ENCODE measurements around the gene BATF.
A peak's percentile ranks its signal among the peaks of the same experiment; 100 is the strongest.

BATF gene

GRCh38 chr14:75561013-75561432 is 38.8 kb downstream of the BATF start (continued):
- TF ChIP-seq MZF1 (tag by site-specific recombination; IDR thresholded peaks at IDR 0.05; ENCODE audit: borderline replicate concordance) = no peak
- TF ChIP-seq ZNF571 (tag by site-specific recombination; IDR thresholded peaks at IDR 0.05) = no peak
- no peak for TF ChIP-seq ZNF561 (tag by site-specific recombination; IDR thresholded peaks at IDR 0.05; ENCODE audit: borderline replicate concordance)
- TF ChIP-seq PRDM10 (tag by site-specific recombination; IDR thresholded peaks at IDR 0.05) = 0 out of 2 replicates have a peak, but pooled peaks have one; percentile 46
- no peak for TF ChIP-seq ZNF169 (tag by site-specific recombination; IDR thresholded peaks at IDR 0.05)
- no peak for TF ChIP-seq SETDB1 (IDR thresholded peaks at IDR 0.05; ENCODE audit: insufficient read length, low read length)
- TF ChIP-seq ZNF138 (tag by site-specific recombination; IDR thresholded peaks at IDR 0.05; ENCODE audit: borderline replicate concordance) = no peak
- TF ChIP-seq GLI4 (tag by site-specific recombination; IDR thresholded peaks at IDR 0.05) = no peak
- TF ChIP-seq ZNF155 (tag by site-specific recombination; IDR thresholded peaks at IDR 0.05) = no peak

GRCh38 chr14:75562089-75562488 is 39.8 kb downstream of the BATF start:
- Histone ChIP-seq H3K4me3 (ENCODE audit: low read depth, low read length) (no peak overlapping the region), H3K4me1 (ENCODE audit: control insufficient read depth, insufficient read depth, low read length) (no peaks in the 10 kb centered on the region), H3K9me3 (ENCODE audit: control insufficient read depth, insufficient read depth, low read depth, low read length) (no peaks in the 10 kb centered on the region), H3K36me3 (ENCODE audit: control insufficient read depth in 2 of 2, insufficient read depth in 1 of 2, low read length in 2 of 2) (no peaks in the 10 kb centered on the region), H3K27ac (ENCODE audit: extremely low read depth, low read depth, low read length) (no peak overlapping the region)
- ChIA-PET POLR2A (no interaction called here), CTCF (interaction anchor here (0.7 to 5.0 kb wide), 13 partner anchors 13 to 420 kb away, joined by 3 to 51 read pairs (median 9); partner anchors contain the start of gene TGFB3)
- TF ChIP-seq ZNF426 (tag by site-specific recombination; IDR thresholded peaks at IDR 0.05) = no peak

GRCh38 chr14:75562489-75562888 is 40.2 kb downstream of the BATF start:
- Histone ChIP-seq H3K36me3 (ENCODE audit: control insufficient read depth in 2 of 2, insufficient read depth in 1 of 2, low read length in 2 of 2) (no peaks in the 10 kb centered on the region), H3K27ac (ENCODE audit: extremely low read depth, low read depth, low read length) (no peak overlapping the region), H3K4me3 (ENCODE audit: low read depth, low read length) (no peak overlapping the region), H3K9me3 (ENCODE audit: control insufficient read depth, insufficient read depth, low read depth, low read length) (no peaks in the 10 kb centered on the region), H3K4me1 (ENCODE audit: control insufficient read depth, insufficient read depth, low read length) (no peaks in the 10 kb centered on the region)
- POLR2A ChIA-PET = no interaction called here
- TF ChIP-seq ZNF571 (tag by site-specific recombination; IDR thresholded peaks at IDR 0.05) (no peak), TCF7L2 (IDR thresholded peaks at IDR 0.05; ENCODE audit: borderline replicate concordance, low read depth, low read length) (no peak), ZNF585B (tag by site-specific recombination; IDR thresholded peaks at IDR 0.05) (no peak), ZNF624 (tag by site-specific recombination; IDR thresholded peaks at IDR 0.05) (no peak), ZNF184 (tag by site-specific recombination; IDR thresholded peaks at IDR 0.05) (no peak), ZNF16 (tag by site-specific recombination; IDR thresholded peaks at IDR 0.05; ENCODE audit: low read depth) (no peak), BCL11A (tag by site-specific recombination; IDR thresholded peaks at IDR 0.05; ENCODE audit: low read depth) (no peak), TRIM28 (IDR thresholded peaks at IDR 0.05; ENCODE audit: borderline replicate concordance, low read length) (no peak), REPIN1 (tag by site-specific recombination; IDR thresholded peaks at IDR 0.05; ENCODE audit: low read depth) (no peak)
- TF ChIP-seq, protein P1, sequence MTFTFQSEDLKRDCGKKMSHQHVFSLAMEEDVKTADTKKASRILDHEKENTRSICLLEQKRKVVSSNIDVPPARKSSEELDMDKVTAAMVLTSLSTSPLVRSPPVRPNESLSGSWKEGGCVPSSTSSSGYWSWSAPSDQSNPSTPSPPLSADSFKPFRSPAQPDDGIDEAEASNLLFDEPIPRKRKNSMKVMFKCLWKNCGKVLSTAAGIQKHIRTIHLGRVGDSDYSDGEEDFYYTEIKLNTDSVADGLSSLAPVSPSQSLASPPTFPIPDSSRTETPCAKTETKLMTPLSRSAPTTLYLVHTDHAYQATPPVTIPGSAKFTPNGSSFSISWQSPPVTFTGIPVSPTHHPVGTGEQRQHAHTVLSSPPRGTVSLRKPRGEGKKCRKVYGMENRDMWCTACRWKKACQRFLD (tag by site-specific recombination; IDR thresholded peaks at IDR 0.05) = no peak
- TF ChIP-seq, protein P2, sequence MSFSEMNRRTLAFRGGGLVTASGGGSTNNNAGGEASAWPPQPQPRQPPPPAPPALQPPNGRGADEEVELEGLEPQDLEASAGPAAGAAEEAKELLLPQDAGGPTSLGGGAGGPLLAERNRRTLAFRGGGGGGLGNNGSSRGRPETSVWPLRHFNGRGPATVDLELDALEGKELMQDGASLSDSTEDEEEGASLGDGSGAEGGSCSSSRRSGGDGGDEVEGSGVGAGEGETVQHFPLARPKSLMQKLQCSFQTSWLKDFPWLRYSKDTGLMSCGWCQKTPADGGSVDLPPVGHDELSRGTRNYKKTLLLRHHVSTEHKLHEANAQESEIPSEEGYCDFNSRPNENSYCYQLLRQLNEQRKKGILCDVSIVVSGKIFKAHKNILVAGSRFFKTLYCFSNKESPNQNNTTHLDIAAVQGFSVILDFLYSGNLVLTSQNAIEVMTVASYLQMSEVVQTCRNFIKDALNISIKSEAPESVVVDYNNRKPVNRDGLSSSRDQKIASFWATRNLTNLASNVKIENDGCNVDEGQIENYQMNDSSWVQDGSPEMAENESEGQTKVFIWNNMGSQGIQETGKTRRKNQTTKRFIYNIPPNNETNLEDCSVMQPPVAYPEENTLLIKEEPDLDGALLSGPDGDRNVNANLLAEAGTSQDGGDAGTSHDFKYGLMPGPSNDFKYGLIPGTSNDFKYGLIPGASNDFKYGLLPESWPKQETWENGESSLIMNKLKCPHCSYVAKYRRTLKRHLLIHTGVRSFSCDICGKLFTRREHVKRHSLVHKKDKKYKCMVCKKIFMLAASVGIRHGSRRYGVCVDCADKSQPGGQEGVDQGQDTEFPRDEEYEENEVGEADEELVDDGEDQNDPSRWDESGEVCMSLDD (tag by site-specific recombination; IDR thresholded peaks at IDR 0.05) = no peak
- TF ChIP-seq, protein P3, sequence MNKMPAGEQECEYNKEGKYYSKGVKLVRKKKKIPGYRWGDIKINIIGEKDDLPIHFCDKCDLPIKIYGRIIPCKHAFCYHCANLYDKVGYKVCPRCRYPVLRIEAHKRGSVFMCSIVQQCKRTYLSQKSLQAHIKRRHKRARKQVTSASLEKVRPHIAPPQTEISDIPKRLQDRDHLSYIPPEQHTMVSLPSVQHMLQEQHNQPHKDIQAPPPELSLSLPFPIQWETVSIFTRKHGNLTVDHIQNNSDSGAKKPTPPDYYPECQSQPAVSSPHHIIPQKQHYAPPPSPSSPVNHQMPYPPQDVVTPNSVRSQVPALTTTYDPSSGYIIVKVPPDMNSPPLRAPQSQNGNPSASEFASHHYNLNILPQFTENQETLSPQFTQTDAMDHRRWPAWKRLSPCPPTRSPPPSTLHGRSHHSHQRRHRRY (tag by site-specific recombination; IDR thresholded peaks at IDR 0.05) = no peak
- CTCF ChIA-PET = interaction anchor here (0.5 to 5.0 kb wide), 8 partner anchors 13 to 254 kb away, joined by 3 to 51 read pairs (median 11); no protein-coding TSS in a partner anchor
